Mesenchymal stem cell (in vitro differentiated cells and primary cell): Measurements from ENCODE around the gene ZNF709.
"Not testable (repeated sequence)": the region's sequence is repeated elsewhere in the genome, so short reads cannot be mapped to it uniquely, and the experiment has no call there.

Experiments
- DNase-seq: peaks from one replicate; pipeline ENCODE4 v3.0.0-alpha.2; 2013
- H2AFZ ChIP-seq: one replicate; pipeline ENCODE4 v1.6.1; 2013; ENCODE audit warnings: low read depth, mild to moderate bottlenecking, control low read depth, inconsistent platforms, low read length, moderate library complexity
- H2AK5ac ChIP-seq: 2 replicates; pipeline ENCODE4 v1.6.1; 2013; ENCODE audit warnings: low read length, moderate library complexity, mild to moderate bottlenecking, inconsistent platforms; ENCODE audit not compliant: severe bottlenecking
- H2BK120ac ChIP-seq: one replicate; pipeline ENCODE4 v1.6.1; 2013; ENCODE audit warnings: low read depth, mild to moderate bottlenecking, inconsistent platforms, low read length, moderate library complexity
- H2BK12ac ChIP-seq, 2 experiments: one replicate each; pipeline ENCODE4 v1.6.1; 2013; ENCODE audit warnings: inconsistent platforms in 2 of 2, low read length in 2 of 2, mild to moderate bottlenecking in 2 of 2, moderate library complexity in 2 of 2, control low read depth in 1 of 2
- H2BK15ac ChIP-seq: one replicate; pipeline ENCODE4 v1.6.1; 2013; ENCODE audit warnings: mild to moderate bottlenecking, low read depth, inconsistent platforms; ENCODE audit not compliant: poor library complexity, severe bottlenecking
- H2BK5ac ChIP-seq: 2 replicates; pipeline ENCODE4 v1.6.1; 2013; ENCODE audit warnings: low read depth, mild to moderate bottlenecking, low read length, control low read depth, inconsistent platforms; ENCODE audit not compliant: poor library complexity, severe bottlenecking
- H3K14ac ChIP-seq, 2 experiments: one replicate each; pipeline ENCODE4 v1.6.1; 2013; ENCODE audit warnings: inconsistent platforms in 2 of 2, low read length in 2 of 2, control low read depth in 1 of 2, mild to moderate bottlenecking in 1 of 2, moderate library complexity in 1 of 2
- H3K18ac ChIP-seq, 2 experiments: one replicate each; pipeline ENCODE4 v1.6.1; 2013; ENCODE audit warnings: inconsistent platforms in 2 of 2, low read length in 2 of 2, control low read depth in 1 of 2, low read depth in 1 of 2, mild to moderate bottlenecking in 1 of 2
- H3K23ac ChIP-seq, 2 experiments: one replicate each; pipeline ENCODE4 v1.6.1; 2013; ENCODE audit warnings: inconsistent platforms in 2 of 2, low read length in 2 of 2, mild to moderate bottlenecking in 2 of 2, moderate library complexity in 2 of 2, control low read depth in 1 of 2
- H3K27ac ChIP-seq: 2 replicates; pipeline ENCODE4 v1.5.1; 2013; ENCODE audit warnings: mild to moderate bottlenecking, moderate library complexity, low read length, control low read depth, inconsistent platforms; ENCODE audit not compliant: poor library complexity, severe bottlenecking
- H3K27me3 ChIP-seq, 2 experiments: 2 replicates each; pipeline versions ENCODE4 v1.6.1 to v1.7.0; 2013; ENCODE audit warnings: low read length in 2 of 2, mild to moderate bottlenecking in 2 of 2, moderate library complexity in 2 of 2, control low read depth in 1 of 2, inconsistent platforms in 1 of 2; ENCODE audit not compliant: control insufficient read depth in 1 of 2, insufficient read depth in 1 of 2
- H3K36me3 ChIP-seq, 2 experiments: 2 replicates each; pipeline versions ENCODE4 v1.6.1 to v1.7.0; 2013; ENCODE audit warnings: low read length in 2 of 2, control low read depth in 1 of 2, inconsistent platforms in 1 of 2, low read depth in 1 of 2, mild to moderate bottlenecking in 1 of 2; ENCODE audit not compliant: insufficient read depth in 2 of 2, control insufficient read depth in 1 of 2
- H3K4ac ChIP-seq, 2 experiments: one replicate each; pipeline ENCODE4 v1.6.1; 2013; ENCODE audit warnings: inconsistent platforms in 2 of 2, low read length in 2 of 2, mild to moderate bottlenecking in 2 of 2, moderate library complexity in 2 of 2, control low read depth in 1 of 2, low read depth in 1 of 2
- H3K4me1 ChIP-seq: 2 replicates; pipeline ENCODE4 v1.6.1; 2013; ENCODE audit warnings: low read depth, low read length, control low read depth; ENCODE audit not compliant: control insufficient read depth, insufficient read depth
- H3K4me2 ChIP-seq: 2 replicates; pipeline ENCODE4 v1.6.1; 2013; ENCODE audit warnings: low read length, mild to moderate bottlenecking, inconsistent platforms; ENCODE audit not compliant: poor library complexity, severe bottlenecking
- H3K4me3 ChIP-seq, 2 experiments: 2 replicates each; pipeline versions ENCODE4 v1.5.1 to v1.7.0; 2013; ENCODE audit warnings: low read length in 2 of 2, mild to moderate bottlenecking in 2 of 2, control low read depth in 1 of 2, low read depth in 1 of 2; ENCODE audit not compliant: insufficient read depth in 1 of 2
- H3K79me1 ChIP-seq: replicated peaks from 2 replicates; pipeline ENCODE4 v1.6.1; 2013; ENCODE audit warnings: mild to moderate bottlenecking, control low read depth, low read length, inconsistent platforms; ENCODE audit not compliant: poor library complexity, severe bottlenecking
- H3K9ac ChIP-seq: 2 replicates; pipeline ENCODE4 v1.7.0; 2013; ENCODE audit warnings: mild to moderate bottlenecking, low read length, moderate library complexity
- H3K9me3 ChIP-seq: 2 replicates; pipeline ENCODE4 v1.7.0; 2013; ENCODE audit warnings: mild to moderate bottlenecking, low read length; ENCODE audit not compliant: control insufficient read depth
- H4K8ac ChIP-seq: one replicate; pipeline ENCODE4 v1.6.1; 2013; ENCODE audit warnings: inconsistent platforms, mild to moderate bottlenecking, low read length, moderate library complexity
- H4K91ac ChIP-seq: one replicate; pipeline ENCODE4 v1.6.1; 2013; ENCODE audit warnings: mild to moderate bottlenecking, low read length, inconsistent platforms
- WGBS: methylation state at CpG from one replicate; pipeline ENCODE4 v1.1.7; 2013; ENCODE audit warnings: mixed read lengths; 5-methylcytosine and 5-hydroxymethylcytosine counted together

ZNF709 gene

DNA sequence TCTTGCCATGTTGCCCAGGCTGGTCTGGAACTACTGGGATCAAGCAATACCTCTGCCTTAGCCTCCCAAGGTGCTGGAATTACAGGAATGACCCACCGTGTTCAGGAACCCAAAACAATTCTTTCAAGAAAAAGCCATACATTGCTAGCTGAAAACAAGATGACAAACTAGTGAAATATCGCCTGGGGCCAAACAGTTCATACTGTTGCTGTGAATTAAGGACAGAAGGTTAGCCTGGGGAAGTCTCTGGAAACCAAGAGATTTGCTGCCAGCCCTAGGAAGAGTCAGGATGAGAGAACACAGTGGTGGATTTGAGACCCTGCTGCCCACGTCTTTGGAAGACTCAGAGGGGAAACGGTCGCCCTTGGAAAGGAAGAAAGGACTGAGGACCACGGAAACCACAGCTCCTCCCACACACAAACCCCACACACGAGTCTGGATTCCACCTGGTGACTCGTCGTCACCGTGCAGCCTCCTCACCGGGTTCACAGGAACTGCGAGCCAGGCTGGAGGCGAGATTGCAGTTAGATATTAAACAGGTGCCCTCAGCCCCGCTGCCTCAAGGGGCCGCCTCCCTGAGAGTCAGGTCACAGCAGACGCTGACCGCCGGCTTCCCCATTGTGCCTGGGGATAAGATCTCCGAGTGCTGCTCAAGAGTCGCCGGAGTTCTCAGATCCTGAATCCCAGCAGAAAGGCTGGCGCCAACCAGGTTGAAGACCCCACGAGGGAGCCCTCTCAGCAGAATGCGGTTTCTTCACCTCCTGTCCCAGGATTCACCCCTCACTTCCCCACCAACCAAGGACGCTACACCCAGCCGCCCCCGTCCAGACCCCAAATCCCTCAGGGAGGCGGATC is 44.7 kb downstream of the ZNF709 start:
- not testable (repeated sequence) for H3K14ac ChIP-seq, H2BK120ac ChIP-seq, H2BK12ac ChIP-seq, H4K91ac ChIP-seq, H3K23ac ChIP-seq, H3K4me1 ChIP-seq, H2AK5ac ChIP-seq, H2BK15ac ChIP-seq, H3K18ac ChIP-seq, H3K79me1 ChIP-seq, H3K27me3 ChIP-seq, H3K4ac ChIP-seq, H3K36me3 ChIP-seq
- DNase-seq = peak; percentile 12
- Histone ChIP-seq H2BK5ac (peak overlapping the region; percentile 87), H3K9ac (peak overlapping the region; percentile 81), H3K9me3 (peaks cover 16% of the 10 kb centered on the region), H3K4me3 (peak overlapping the region; percentile 84 to 88), H3K27ac (peak overlapping the region; percentile 87), H4K8ac (peak overlapping the region; percentile 28), H2AFZ (peak overlapping the region; percentile 20), H3K4me2 (peak overlapping the region; percentile 75)
- WGBS = 3% methylated on average over 13 of the region's 28 CpGs

DNA sequence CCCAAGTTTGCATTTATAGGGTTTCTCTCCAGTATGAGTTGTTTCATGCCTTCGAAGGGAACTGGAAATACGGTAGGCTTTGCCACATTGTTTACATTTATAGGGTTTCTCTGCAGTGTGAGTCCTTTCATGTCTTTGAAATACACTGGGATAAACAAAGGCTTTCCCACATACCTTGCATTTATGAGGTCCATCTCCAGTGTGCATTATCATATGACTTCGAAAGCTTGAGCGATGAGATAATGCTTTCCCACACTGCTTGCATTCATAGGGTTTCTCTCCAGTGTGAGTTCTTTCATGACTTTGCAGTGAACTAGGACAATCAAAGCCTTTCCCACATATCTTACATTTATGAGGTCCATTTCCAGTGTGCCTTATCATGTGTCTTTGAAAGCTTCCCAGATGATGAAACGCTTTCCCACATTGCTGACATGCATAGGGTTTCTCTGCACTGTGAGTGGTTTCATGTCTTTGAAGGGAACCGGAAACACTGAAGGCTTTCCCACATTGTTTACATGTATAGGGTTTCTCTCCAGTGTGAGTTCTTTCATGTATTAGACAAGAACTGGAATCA is 53.8 kb downstream of the ZNF709 start:
- H4K91ac ChIP-seq, H3K23ac ChIP-seq, H3K27me3 ChIP-seq, H2BK15ac ChIP-seq, H2BK12ac ChIP-seq, H2BK5ac ChIP-seq, H4K8ac ChIP-seq, H3K14ac ChIP-seq, H3K27ac ChIP-seq, H3K4me1 ChIP-seq, H2AK5ac ChIP-seq, H3K9ac ChIP-seq, DNase-seq, H3K4ac ChIP-seq, H3K4me2 ChIP-seq, H2BK120ac ChIP-seq, H2AFZ ChIP-seq, H3K79me1 ChIP-seq, H3K18ac ChIP-seq: not testable (repeated sequence)
- peaks cover 12 to 22% of the 10 kb centered on the region in 2 experiments for H3K36me3 ChIP-seq
- H3K4me3 ChIP-seq = peak overlapping the region in 1 of 2 experiments; percentile 45
- peaks cover 49% of the 10 kb centered on the region for H3K9me3 ChIP-seq
- WGBS = 96% methylated on average over 6 of the region's 6 CpGs

DNA sequence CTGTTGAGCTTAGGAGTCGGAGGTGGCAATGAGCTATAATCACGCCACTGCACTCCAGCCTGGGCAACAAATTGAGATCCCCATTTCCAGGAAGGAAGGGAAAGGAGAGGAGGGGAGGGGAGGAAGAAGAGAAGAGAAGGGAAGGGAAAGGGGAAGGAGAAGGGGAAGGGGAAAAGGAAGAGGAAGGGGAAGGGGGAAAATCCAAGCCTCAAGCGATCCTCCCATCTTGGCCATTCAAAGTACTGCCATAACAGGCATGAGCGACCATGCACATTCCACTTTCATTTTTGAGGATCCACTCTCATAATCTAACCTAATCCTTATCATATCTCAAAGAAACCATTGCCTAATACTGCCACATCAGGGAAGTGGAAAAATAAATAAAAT is 58.7 kb downstream of the ZNF709 start:
- Histone ChIP-seq H3K18ac (no peak overlapping the region), H3K27me3 (no peaks in the 10 kb centered on the region), H2BK5ac (no peak overlapping the region), H2BK120ac (no peak overlapping the region), H3K36me3 (peaks cover 14 to 29% of the 10 kb centered on the region in 2 experiments), H2BK12ac (no peak overlapping the region), H4K8ac (no peak overlapping the region), H3K4me1 (no peaks in the 10 kb centered on the region), H3K79me1 (peaks cover 2% of the 10 kb centered on the region), H3K4ac (no peak overlapping the region), H2AFZ (no peak overlapping the region), H3K9ac (no peak overlapping the region), H4K91ac (no peak overlapping the region), H2BK15ac (no peak overlapping the region), H3K14ac (no peak overlapping the region), H3K4me3 (no peak overlapping the region), H3K9me3 (peaks cover 63% of the 10 kb centered on the region), H3K23ac (no peak overlapping the region), H3K4me2 (no peak overlapping the region), H3K27ac (no peak overlapping the region), H2AK5ac (no peak overlapping the region)
- DNase-seq = no peak
- 97% methylated on average over 2 of the region's 4 CpGs for WGBS

DNA sequence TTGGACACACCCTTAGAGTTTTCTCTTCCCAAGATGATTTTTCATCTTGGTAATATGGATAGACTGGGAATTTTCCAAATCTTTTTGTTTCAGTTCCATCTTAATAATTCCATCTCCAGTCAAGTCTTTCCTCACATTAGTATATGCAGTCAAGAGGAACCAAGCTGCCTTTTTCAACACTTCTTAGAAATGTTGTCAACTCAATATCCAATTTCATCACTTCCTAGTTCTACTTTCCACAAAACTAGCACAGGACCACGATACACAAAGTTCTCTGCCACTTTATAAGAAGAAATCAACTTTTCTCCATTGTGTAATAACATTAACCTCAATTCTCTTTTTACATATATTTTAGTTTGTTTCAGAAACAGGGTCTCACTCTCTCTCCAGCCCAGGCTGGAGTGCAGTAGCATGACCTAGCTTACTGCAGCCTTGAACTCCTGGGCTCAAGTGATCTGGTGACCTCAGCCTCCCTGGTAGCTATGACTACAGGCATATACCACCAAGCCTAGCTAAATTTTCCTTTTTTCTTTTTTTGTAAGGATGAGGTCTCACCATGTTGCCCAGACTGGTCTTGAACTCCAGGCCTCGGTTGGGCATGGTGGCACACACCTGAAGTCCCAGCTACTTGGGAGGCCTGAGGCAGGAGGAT is 59.3 kb downstream of the ZNF709 start:
- Histone ChIP-seq H2BK120ac (no peak overlapping the region), H3K4ac (no peak overlapping the region), H3K79me1 (peaks cover 2% of the 10 kb centered on the region), H3K4me2 (no peak overlapping the region), H3K27ac (no peak overlapping the region), H3K14ac (no peak overlapping the region), H4K91ac (no peak overlapping the region), H3K4me3 (no peak overlapping the region), H3K23ac (no peak overlapping the region), H2AFZ (no peak overlapping the region), H3K27me3 (no peaks in the 10 kb centered on the region), H2BK15ac (no peak overlapping the region), H3K9me3 (peaks cover 61% of the 10 kb centered on the region), H2BK5ac (no peak overlapping the region), H3K36me3 (peaks cover 9 to 28% of the 10 kb centered on the region in 2 experiments), H2AK5ac (no peak overlapping the region), H4K8ac (no peak overlapping the region), H2BK12ac (no peak overlapping the region), H3K18ac (no peak overlapping the region), H3K9ac (no peak overlapping the region), H3K4me1 (no peaks in the 10 kb centered on the region)
- 82% methylated on average over 2 of the region's 2 CpGs for WGBS
- no peak for DNase-seq
